HS-27A (cell line): ENCODE measurements around the gene DGKZ.
"Not testable (repeated sequence)": the region's sequence is repeated elsewhere in the genome, so short reads cannot be mapped to it uniquely, and the experiment has no call there.

Experiments
- DNase-seq: peaks from one replicate; pipeline ENCODE4 v3.0.0-alpha.2; 2012; ENCODE audit warnings: low read depth, missing footprints

Gene DGKZ, protein sequence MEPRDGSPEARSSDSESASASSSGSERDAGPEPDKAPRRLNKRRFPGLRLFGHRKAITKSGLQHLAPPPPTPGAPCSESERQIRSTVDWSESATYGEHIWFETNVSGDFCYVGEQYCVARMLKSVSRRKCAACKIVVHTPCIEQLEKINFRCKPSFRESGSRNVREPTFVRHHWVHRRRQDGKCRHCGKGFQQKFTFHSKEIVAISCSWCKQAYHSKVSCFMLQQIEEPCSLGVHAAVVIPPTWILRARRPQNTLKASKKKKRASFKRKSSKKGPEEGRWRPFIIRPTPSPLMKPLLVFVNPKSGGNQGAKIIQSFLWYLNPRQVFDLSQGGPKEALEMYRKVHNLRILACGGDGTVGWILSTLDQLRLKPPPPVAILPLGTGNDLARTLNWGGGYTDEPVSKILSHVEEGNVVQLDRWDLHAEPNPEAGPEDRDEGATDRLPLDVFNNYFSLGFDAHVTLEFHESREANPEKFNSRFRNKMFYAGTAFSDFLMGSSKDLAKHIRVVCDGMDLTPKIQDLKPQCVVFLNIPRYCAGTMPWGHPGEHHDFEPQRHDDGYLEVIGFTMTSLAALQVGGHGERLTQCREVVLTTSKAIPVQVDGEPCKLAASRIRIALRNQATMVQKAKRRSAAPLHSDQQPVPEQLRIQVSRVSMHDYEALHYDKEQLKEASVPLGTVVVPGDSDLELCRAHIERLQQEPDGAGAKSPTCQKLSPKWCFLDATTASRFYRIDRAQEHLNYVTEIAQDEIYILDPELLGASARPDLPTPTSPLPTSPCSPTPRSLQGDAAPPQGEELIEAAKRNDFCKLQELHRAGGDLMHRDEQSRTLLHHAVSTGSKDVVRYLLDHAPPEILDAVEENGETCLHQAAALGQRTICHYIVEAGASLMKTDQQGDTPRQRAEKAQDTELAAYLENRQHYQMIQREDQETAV

DNA sequence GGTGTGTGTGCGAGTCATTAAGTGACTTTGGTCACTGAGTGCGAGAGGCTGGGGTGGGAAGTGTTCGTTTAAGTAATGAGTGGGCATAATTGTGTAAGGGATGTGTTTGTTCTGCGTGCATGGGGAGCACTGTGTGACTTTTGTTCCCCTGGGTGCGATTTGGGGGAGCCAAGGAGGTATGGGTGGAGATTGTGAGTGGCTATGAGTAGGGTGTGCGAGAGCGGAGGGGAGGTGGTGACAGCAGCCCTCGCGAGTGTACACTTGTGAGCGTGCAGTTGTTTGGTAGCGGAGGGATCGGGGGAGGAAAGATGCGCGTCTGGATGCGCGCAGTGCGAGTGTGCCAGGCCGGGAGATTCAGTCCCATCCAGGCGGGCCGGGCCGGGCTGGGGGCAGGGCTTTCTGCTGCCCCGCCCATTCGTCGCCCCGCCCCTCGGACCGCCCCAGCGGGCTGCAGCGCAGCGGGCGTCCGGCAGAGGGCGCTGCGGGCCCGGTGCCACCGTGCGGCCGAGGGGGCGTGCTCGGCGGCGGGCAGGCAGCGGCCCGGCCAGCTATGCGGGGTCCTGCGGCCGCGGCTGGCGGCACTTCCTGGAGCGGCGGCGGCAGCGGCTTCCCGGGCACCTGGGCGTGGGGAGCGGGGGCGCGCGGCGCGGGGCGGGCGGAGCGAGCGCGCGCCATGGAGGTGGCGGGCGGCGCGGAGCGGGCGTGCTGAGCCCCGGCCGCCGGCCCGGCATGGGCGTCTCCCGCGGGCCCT is at the start of gene DGKZ:
DGKZ (plus strand) TSS at position 578 of the 751 bp plus-strand sequence. CDS start 197 bp downstream, outside the sequence.
- peak; percentile 23 for DNase-seq

GRCh38 chr11:46298699-46299433 is 48.4 kb upstream of the DGKZ start:
- no peak for DNase-seq

DNA sequence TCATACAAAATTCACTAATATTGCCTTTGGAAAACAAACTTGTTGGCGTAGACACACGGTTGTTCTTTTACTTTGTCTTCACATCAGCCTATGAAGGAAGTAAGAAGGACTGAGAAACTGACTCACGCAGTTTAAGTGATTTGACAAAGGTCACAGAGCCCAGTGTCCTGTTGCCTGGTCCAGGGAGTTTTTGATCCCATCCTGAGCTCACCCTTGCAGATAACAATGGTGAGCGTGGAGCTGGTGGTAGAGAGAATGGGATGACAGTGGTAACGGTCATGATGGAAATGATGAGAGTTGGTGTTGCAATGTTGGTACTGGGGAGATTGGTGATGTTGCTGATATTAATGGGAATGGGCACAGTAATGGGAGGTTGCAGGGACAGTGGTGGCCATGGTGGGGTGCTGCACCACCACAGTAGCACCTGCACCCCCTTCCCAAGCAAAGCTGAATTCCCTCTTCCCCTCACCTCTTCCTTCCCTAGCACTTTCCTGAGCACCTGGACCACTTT is 47.8 kb upstream of the DGKZ start:
- DNase-seq: no peak

- no peak for DNase-seq
These were observed 47.0 kb upstream of the DGKZ start for GRCh38 chr11:46300270-46300669.

DNA sequence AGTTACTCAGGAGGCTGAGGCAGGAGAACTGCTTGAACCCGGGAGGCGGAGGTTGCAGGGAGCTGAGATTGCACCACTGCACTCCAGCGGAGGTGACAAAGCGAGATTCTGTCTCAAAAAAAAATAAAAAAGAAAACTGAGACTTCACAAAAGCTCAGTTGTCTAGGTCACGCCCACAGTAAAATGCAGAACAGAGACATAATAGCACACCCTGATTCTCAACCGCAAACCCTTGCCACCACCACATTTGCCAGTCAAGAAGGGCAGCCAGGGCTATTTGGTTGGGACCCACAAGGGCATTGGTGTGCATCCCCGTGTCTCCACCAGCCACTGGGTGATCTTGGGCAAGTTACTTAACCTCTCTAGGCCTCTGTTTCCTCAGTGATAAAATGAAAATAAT is 44.4 kb upstream of the DGKZ start:
- DNase-seq: no peak

GRCh38 chr11:46304036-46304435 is 43.2 kb upstream of the DGKZ start:
- DNase-seq: not testable (repeated sequence)

GRCh38 chr11:46304605-46305179 is 42.6 kb upstream of the DGKZ start:
- no peak for DNase-seq

- DNase-seq: no peak
These were observed 42.0 kb upstream of the DGKZ start for GRCh38 chr11:46305295-46305694.

- DNase-seq: no peak
These were observed 40.9 kb upstream of the DGKZ start for GRCh38 chr11:46306296-46306853.

GRCh38 chr11:46307369-46307768 is 39.9 kb upstream of the DGKZ start:
- no peak for DNase-seq

DNA sequence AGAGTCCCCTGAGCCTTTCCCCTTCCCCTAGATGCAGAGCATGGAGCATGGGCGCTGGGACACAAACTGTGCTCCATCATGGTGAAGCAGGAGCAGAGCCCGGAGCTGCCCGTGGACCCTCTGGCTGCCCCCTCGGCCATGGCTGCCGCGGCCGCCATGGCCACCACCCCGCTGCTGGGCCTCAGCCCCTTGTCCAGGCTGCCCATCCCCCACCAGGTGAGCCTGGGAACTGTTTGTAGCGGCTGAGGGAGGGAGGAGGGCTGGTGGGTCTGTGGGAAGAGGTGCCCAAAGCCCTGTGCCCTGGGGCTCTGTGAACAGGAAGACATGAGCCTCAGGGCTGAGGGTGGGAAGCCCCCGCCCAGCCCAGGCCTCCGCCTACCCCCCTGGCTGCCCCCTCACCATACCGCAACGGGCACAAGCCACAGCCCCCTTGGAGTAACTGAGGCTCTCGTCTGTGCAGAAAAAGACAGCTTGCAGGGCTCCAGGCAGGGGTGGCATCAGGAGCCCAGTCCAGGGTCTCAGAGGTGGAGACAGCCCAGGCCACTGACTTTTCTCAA is 39.4 kb upstream of the DGKZ start:
- no peak for DNase-seq

- DNase-seq: no peak
These were observed 38.4 kb upstream of the DGKZ start for GRCh38 chr11:46308631-46309419.

DNA sequence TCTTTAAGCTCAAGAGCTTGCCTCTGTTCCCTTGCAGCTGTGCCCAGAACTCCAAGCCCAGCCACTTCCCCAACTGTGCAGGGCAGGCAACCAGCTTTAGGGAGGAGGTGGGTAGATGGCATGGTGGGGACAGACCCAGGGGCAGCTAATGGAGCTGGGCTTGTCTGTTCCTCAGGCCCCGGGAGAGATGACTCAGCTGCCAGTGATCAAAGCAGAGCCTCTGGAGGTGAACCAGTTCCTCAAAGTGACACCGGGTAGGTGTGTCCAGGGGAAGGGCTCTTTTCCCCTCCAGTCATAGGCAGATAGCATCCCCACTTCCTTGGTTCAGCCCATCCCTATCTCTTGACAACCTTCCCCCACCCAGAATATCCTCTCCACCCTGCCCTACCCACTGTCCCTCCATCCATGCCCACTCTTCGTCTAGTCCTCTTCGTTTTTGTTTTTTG is 37.4 kb upstream of the DGKZ start:
- DNase-seq: no peak

DNA sequence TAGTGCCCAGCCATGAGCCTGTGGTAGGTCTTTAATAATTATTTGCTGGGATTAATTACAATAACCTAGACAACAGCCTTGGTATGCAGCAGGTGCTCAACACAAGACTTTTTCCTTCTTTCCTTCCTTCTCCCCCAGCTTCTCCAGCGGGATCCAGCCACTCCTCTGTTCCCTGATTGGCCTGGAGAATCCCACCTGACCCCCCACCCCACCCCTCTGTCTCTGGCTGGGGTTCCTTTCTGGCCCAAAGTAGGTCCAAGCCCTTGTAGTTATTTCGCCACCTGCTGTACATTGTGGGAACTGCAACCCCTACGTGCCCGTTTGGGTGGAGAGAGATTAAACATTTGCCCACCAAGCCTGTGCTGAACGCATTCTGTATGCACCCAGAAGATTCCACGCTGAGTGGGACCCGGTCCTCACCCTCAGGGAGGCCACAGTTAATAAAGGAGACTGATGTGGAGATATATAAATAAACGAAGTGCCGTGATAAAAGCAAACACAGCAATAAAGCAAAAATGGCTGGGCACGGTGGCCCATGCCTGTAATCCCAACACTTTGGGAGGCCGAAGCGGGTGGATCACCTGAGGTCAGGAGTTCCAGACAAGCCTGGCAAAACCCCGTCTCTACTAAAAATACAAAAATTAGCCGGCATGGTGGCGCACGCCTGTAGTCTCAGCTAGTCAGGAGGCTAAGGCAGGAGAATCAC is 32.1 kb upstream of the DGKZ start:
- DNase-seq: no peak

DNA sequence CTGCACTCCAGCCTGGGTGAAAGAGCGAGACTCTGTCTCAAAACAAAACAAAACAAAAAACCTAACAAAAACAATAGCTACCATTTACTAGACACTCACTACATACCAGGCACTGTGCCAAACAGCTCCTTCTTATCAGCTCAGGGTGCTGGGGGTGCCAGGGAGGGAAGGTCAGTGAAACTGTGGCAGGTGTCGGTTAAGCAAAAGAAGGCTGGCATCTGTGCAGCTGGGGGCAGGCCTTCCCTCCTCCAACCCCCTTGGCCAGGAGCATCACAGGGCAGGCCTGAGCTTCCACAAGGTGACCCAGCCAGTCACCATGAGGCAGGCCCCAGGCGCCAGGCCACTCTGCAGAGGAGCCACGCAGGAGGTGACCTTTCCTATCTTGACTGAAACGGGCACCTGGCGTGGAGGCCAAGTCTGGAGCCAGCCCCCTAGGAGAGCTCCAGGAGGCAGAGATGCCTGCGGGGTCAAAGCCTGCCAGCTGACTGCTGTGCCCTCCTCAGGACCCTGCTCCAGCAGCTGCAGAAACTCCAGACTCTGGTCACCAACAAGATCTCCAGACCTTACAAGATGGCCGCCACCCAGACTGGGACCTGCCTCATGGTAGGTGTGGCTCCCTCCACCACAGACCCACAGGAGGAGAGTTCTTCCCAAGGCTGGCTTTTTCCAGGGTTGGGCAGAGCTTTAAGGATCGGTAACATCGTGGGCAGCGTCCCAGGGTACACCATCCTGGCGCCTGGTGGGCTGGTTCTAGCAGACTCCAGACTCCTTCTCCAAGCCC is 31.3 kb upstream of the DGKZ start:
- no peak for DNase-seq

GRCh38 chr11:46319074-46319453 is 28.2 kb upstream of the DGKZ start:
- DNase-seq: no peak

GRCh38 chr11:46321757-46322156 is 25.5 kb upstream of the DGKZ start:
- no peak for DNase-seq

DNA sequence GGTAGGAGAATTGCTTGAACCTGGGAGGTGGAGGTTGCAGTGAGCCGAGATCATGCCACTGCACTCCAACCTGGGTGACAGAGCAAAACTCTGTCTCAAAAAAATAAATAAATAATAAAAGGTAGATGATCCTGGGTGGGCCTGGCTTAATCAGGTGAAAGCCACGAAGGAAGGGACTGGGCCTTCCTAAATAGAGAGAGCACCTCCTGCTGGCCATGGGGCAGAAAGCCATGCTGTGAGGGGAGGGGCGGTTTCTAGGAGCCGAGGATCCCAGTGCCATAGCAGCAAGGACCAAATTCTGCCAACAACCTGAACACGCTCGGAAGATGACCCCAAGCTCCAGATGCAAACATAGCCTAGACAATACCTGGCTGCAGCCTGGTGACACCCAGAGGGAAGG is 24.5 kb upstream of the DGKZ start:
- DNase-seq: no peak
